SK-N-MC (cell line): ENCODE data around the gene CPLX3.

Experiments used
- DNase-seq: peaks from one replicate; pipeline ENCODE4 v3.0.0-alpha.2; 2011; ENCODE audit warnings: low read depth, low spot score
- H3K27ac ChIP-seq: fragments of 200-600 bp; sonication (generic); 2 replicates; pipeline ENCODE4 v1.5.1; 2016; ENCODE audit warnings: mixed run types
- H3K36me3 ChIP-seq: fragments of 200-600 bp; sonication (generic); 2 replicates; pipeline ENCODE4 v1.6.1; 2017; ENCODE audit warnings: antibody characterized with exemption, low read length, mixed read lengths; ENCODE audit not compliant: insufficient read depth
- H3K4me3 ChIP-seq: fragments of 200-600 bp; sonication (generic); 2 replicates; pipeline ENCODE4 v1.5.1; 2016
- H3K9ac ChIP-seq: fragments of 200-600 bp; sonication (generic); 2 replicates; pipeline ENCODE4 v1.8.0; 2017; ENCODE audit warnings: mixed run types, mixed read lengths; ENCODE audit not compliant: insufficient read length
- H3K9me3 ChIP-seq: fragments of 200-600 bp; sonication (generic); 2 replicates; pipeline ENCODE4 v1.6.1; 2017; ENCODE audit warnings: low read depth, mild to moderate bottlenecking, antibody characterized with exemption, low read length, moderate library complexity, mixed read lengths
- EZH2 ChIP-seq: fragments of 200-600 bp; sonication (generic); IDR thresholded peaks from one replicate; pipeline ENCODE4 v1.6.1; 2017; ENCODE audit warnings: antibody characterized with exemption
- FOXP2 ChIP-seq: optimal IDR thresholded peaks from 2 replicates; pipeline ENCODE3; 2011; ENCODE audit warnings: mild to moderate bottlenecking, moderate library complexity; ENCODE audit not compliant: insufficient read depth; ENCODE audit errors: extremely low read length, control extremely low read depth
- POLR2AphosphoS5 ChIP-seq: IDR thresholded peaks from 2 replicates; pipeline ENCODE4 v1.6.1; 2012; ENCODE audit warnings: mild to moderate bottlenecking, low read depth, low read length, borderline replicate concordance

CPLX3 gene

DNA sequence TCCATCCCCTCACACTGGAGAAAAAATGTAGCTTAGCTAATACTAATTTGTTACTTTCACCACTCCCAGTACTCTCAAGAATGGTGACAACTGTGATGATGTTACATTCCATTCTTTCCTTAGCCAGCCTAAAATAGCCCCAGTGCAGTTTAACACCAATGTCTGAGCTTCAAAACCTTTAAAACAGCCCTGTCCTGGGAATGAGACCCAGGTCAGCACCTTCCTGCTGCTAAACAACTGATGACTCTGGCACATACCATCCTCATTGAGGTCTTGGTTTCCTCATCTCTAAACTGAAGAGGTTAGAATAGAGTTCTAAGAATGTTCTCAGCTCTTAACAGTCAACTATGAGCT, 42.9 kb downstream of the CPLX3 start:
- peaks cover 25% of the 10 kb centered on the region for H3K36me3 ChIP-seq
- DNase-seq, result no peak
- TF ChIP-seq FOXP2, result no peak
- TF ChIP-seq POLR2AphosphoS5, result no peak
- no peak for TF ChIP-seq EZH2
- peak overlapping the region; percentile 8 for H3K9ac ChIP-seq
- H3K27ac ChIP-seq, result peak overlapping the region; percentile 96
- peak overlapping the region; percentile 64 for H3K4me3 ChIP-seq
- no peaks in the 10 kb centered on the region for H3K9me3 ChIP-seq

- H3K36me3 ChIP-seq, result peaks cover 25% of the 10 kb centered on the region
- H3K4me3 ChIP-seq, result peak overlapping the region; percentile 64
- no peaks in the 10 kb centered on the region for H3K9me3 ChIP-seq
- H3K9ac ChIP-seq, result peak overlapping the region; percentile 61
- DNase-seq, result no peak
- TF ChIP-seq EZH2 (no peak), FOXP2 (no peak), POLR2AphosphoS5 (no peak)
- H3K27ac ChIP-seq, result peak overlapping the region; percentile 96
Observed at GRCh38 chr15:74869726-74870407, 43.4 kb downstream of the CPLX3 start.

DNA sequence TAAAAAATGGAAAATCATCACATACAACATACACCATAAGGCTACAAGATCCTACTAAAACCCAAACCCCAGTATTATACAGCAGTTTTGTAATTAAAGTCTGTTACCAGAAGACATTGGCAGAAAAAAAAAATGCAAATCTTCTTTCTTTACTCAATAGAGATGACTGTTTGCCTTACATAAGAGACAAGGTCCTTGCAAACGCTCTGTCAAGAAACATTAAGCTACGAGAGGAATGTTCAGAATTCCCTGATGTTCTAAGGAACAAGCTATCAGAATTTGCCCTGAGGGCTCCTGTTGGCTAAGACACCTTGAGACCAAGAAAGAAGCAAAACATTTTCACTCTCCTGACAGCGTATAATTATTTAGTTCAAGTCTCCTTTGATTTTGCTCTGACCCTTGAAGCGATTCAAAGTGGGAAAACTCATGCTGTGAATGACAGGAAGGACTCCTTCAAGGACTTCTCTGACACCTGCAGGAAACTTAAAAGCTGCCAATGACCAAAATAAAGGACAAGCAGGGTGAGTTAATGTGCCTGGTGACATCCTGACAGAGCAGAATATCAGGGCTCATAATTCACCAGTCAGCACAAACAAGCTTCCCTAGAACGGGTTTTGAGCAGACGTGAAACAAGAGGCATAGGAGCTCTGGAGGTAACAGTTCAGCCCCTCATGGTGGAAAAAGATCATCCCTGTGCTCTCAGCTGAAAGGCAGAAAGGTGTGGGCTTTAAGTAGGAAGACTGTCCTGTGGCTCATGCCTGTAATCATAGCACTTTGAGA, 44.2 kb downstream of the CPLX3 start:
- Histone ChIP-seq H3K36me3 (peaks cover 25% of the 10 kb centered on the region), H3K27ac (peak overlapping the region; percentile 96), H3K9me3 (no peaks in the 10 kb centered on the region), H3K9ac (peak overlapping the region; percentile 61), H3K4me3 (peak overlapping the region; percentile 64)
- TF ChIP-seq POLR2AphosphoS5, result 0 out of 2 replicates have a peak, but pooled peaks have one; percentile 27
- no peak for TF ChIP-seq EZH2
- DNase-seq, result no peak

DNA sequence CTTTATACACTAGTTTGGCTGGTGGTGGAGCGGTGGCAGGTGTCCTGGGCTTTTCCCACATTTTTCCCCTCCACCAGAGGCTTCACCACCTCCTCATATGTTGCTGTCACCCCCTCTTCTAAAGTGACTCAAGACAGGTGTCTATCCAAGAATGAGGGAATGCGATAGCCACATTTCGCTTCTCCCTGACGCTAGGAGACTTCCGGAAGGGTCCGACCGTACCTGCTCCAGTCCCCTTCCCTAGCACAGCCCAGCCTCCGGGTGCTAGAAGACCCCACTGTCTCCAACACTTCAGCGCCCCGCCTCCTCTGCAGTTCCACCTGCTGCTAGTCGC, 46.2 kb downstream of the CPLX3 start:
- no peak for DNase-seq
- Histone ChIP-seq H3K9ac (peak overlapping the region; percentile 93), H3K9me3 (no peaks in the 10 kb centered on the region), H3K27ac (peak overlapping the region; percentile 92), H3K4me3 (peak overlapping the region; percentile 95), H3K36me3 (peaks cover 18% of the 10 kb centered on the region)
- TF ChIP-seq EZH2 (no peak), FOXP2 (no peak), POLR2AphosphoS5 (no peak)

DNA sequence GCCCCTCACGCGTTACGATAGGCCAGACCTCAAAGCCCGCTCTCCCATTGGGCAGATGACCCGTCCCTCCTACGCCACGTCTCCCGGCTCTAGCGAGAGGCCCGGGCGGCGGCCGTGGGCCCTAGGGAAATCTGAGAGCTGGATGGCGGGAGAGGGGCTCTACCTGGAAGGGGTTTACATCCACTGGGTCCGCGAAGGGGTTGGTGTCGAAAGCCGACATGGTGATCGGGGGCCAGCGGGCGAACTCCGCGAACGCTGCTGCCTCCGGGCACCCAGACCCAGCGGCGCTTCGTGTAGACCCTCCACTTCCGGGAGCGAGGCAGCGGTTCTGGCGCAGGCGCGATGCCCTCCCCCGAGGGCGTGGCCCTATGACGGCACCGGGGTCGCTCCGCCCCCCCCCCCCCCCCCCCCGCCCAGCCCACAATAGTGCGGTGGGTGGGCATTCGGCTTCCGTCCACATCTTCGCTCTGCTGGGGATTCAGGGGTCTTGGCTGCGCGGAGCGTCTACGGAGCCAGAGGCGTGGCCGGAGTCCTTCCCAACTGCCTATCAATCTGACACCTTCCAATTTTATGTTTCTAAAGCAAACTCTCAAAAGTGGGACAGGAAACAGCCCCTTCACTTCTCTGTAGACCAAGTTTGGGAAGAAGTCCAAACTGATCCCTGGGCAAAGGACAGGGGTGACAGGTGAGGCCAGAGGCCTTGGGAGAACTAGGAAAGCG, 46.8 kb downstream of the CPLX3 start, which contains the start of gene SCAMP2:
Gene SCAMP2, minus strand, starts transcription at position 330 of the 720 bp plus-strand sequence. Its CDS starts 110 bp downstream, at position 220.
- Histone ChIP-seq H3K9me3 (no peaks in the 10 kb centered on the region), H3K9ac (peak within 1 kb of the TSS; percentile 93), H3K4me3 (peak within 1 kb of the TSS; percentile 95), H3K36me3 (peaks cover 13% of the 10 kb centered on the region), H3K27ac (peak within 1 kb of the TSS; percentile 92)
- peak; percentile 89 for TF ChIP-seq POLR2AphosphoS5
- no peak for TF ChIP-seq EZH2
- no peak for DNase-seq

DNA sequence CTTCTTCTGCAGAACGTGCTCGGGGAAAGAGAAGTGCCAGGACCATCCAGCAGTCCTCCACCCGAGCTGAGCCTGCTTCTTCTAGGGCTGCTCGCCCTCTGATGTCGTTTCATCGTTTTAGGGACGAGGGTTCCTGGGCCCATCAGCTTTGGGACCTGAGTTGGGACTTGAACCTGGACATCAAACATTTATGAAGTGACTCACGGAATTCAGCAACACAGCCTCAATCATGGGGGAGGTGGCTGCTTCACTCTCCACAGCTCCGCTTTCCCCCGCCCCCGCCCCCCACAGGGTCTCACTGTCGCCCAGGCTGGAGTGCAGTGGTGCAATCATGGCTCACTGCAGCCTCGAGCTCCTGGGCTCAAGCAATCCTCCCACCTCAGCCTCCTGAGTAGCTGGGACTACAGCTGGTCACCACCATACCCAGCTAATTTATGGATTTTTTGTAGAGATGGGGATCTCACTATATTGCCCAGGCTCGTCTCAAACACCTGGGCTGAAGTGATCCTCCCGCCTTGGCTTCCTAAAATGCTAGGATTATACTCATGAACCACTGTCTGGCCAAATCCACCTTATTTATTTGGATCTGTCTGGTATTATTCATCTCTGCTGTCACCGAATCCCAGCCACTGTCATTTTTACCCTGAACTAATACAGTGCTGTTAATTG, 47.5 kb downstream of the CPLX3 start:
- TF ChIP-seq EZH2 (no peak), POLR2AphosphoS5 (no peak), FOXP2 (no peak)
- peak overlapping the region; percentile 39 for H3K9ac ChIP-seq
- peak overlapping the region; percentile 95 for H3K4me3 ChIP-seq
- no peak overlapping the region for H3K27ac ChIP-seq
- H3K36me3 ChIP-seq, result peaks cover 6% of the 10 kb centered on the region; the same call in 1 of the 2 replicates
- no peaks in the 10 kb centered on the region for H3K9me3 ChIP-seq
- DNase-seq, result no peak

DNA sequence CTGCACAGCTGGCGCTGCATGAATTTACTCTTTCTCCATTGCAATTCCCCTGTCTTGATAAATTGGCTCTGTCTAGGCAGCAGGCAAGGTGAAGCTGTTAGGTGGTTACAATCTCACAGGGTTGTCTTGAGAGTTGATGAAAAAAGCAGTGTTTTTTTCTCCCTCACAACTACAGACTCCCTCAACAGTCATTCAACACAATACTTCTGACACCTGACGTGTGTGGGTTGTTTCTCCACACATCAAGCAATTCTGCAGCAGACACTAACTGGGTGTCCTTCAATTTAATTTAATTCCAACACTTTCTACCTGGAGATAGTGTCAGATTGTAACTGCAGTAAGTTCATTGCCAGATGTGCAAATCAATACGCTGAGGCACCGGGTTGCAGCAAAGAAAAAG, 51.8 kb downstream of the CPLX3 start:
- H3K27ac ChIP-seq, result no peak overlapping the region
- H3K36me3 ChIP-seq, result no peaks in the 10 kb centered on the region
- no peaks in the 10 kb centered on the region for H3K9me3 ChIP-seq
- TF ChIP-seq POLR2AphosphoS5 (no peak), EZH2 (no peak), FOXP2 (no peak)
- H3K9ac ChIP-seq, result no peak overlapping the region
- no peak for DNase-seq
- no peak overlapping the region for H3K4me3 ChIP-seq
